GM21723 (cell line): ENCODE measurements around the gene RPS29.
"Not testable (repeated sequence)": the region's sequence is repeated elsewhere in the genome, so short reads cannot be mapped to it uniquely, and the experiment has no call there.

Source experiments
- ATAC-seq: cut with Tn5 transposase; IDR thresholded peaks from one replicate; pipeline ENCODE4 v1.9.1; 2021; ENCODE audit warnings: mild to moderate bottlenecking, moderate library complexity; ENCODE audit not compliant: unreplicated experiment

Gene RPS29

DNA sequence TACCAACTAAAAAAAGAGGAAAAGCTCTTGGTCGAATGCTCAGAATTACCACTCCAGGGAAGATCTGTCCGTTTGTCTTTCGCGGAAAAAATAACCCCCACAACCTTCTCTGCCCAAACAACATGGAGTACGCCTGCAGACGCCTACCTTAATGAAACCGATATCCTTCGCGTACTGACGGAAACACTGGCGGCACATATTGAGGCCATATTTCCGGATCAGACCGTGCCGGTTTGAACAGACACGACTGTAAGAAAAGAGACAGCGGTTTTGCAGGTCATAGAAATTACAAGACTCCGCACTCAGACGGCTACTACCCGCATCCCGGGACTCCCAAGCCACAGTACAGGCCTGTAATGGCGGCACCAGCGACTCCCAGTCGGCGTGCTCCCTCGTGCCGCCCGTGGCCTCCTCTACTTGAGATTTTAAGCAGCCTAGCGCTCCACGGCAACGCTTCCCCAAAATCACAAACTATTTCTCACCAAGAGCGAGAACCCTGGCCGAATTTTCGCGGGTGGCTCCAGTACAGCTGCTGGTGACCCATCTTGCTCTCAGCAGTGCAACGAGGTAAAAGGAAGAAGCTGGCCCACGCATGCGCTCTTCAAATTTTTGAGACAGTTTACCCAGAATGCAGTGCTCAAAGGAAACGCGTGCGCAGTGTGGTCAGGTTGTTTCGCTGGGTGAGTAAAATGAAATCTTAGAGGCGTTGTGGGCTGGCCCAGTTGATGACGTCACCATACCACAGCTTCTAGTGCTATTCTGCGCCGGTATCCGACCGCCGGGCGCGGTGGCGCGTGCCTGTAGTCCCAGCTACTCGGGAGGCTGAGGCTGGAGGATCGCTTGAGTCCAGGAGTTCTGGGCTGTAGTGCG lies at the start of gene RPS29:
Gene RPS29 (minus strand): TSS at position 578 of the 870 bp plus-strand sequence. CDS start 34 bp downstream, at position 544.
- peak; percentile 88 for ATAC-seq

DNA sequence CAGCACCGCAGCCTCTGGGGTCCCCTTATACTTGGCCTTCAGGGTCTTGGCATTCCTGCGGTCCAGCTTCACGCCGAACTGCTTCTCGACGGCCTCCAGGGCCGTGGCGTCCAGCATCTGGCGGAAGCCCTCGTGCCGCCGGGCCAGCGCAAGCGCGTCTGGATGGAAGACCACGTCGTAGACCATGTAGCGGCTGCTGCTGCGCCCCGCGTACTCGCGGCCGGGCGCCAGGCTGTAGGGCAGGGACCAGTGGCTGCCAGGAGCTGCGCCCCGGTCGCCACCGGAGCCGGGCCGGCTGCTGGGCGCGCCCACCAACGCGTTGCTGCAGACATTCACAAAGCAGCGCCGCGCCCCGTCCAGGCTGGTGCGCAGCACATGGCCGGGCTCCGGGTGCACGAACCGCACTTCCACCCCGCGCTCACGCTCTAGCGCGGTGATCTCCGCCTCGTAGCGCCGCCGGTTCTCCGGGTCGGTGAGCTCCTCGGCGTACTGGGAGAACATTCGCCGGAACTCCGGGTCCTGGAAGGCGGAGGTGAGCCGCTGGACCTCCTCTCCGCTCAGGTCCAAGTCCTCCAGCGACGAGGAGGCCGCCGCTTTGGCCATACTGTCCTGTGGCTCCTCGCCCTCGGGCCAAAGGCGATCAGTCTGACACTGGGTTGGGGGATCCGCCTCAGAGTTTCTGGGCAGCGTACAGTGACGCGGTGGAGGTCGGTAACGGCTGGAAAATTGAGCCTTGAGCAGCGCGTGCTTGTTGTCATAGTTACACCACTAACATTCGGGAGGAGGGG lies 48.6 kb upstream of the RPS29 start, which contains the start of gene DNAAF2:
Gene DNAAF2 (minus strand): TSS at position 698 of the 788 bp plus-strand sequence. CDS start 95 bp downstream, at position 603.
- peak; percentile 35 for ATAC-seq

GRCh38 chr14:49633640-49634546 lies 47.7 kb upstream of the RPS29 start:
- ATAC-seq: peak; percentile 77

- no peak for ATAC-seq
These were observed 38.0 kb upstream of the RPS29 start for GRCh38 chr14:49623941-49624839.

- no peak for ATAC-seq
These were observed 37.2 kb upstream of the RPS29 start for GRCh38 chr14:49623387-49623786.

- no peak for ATAC-seq
These were observed 35.9 kb upstream of the RPS29 start for GRCh38 chr14:49622022-49622607.

DNA sequence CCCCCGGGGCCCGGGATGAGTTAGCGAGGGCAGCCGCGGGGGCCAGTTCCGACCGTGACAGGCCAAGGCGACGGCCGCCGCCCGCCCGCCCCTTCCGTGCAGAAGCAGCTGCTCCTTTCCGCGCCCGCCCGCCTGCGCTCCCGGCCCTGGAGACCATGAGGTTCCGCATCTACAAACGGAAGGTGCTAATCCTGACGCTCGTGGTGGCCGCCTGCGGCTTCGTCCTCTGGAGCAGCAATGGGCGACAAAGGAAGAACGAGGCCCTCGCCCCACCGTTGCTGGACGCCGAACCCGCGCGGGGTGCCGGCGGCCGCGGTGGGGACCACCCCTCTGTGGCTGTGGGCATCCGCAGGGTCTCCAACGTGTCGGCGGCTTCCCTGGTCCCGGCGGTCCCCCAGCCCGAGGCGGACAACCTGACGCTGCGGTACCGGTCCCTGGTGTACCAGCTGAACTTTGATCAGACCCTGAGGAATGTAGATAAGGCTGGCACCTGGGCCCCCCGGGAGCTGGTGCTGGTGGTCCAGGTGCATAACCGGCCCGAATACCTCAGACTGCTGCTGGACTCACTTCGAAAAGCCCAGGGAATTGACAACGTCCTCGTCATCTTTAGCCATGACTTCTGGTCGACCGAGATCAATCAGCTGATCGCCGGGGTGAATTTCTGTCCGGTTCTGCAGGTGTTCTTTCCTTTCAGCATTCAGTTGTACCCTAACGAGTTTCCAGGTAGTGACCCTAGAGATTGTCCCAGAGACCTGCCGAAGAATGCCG lies 35.1 kb upstream of the RPS29 start:
- peak; percentile 30 for ATAC-seq

GRCh38 chr14:49620182-49621113 lies 34.3 kb upstream of the RPS29 start, which contains the start of the genes MGAT2 and RPL36AL:
TSS of gene MGAT2 (plus strand) at chr14:49620799. CDS start at chr14:49621269, 470 bp downstream.
TSS of gene RPL36AL (minus strand) at chr14:49620626. CDS start at chr14:49619104, 1,522 bp downstream.
- ATAC-seq: peak; percentile 91

DNA sequence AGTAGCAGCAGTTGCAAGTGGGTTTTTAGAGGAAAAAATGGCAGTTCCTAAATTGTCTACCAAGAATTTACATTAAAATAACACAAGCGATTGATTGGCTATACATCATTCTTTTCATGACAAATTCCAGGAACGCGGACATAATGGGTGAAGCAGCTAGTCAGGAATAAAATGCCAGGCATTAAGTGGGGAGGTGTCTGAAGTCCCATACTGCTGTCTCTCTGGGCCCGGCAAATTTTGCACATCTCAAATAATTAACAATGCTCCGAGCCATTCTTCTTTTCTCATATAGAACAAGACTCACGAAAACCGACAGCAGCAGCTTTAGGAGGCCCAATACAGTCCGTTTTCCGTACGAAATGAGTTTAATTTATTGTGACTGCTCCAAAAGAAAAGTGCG lies 33.5 kb upstream of the RPS29 start:
- no peak for ATAC-seq

GRCh38 chr14:49619273-49619672 lies 33.1 kb upstream of the RPS29 start:
- not testable (repeated sequence) for ATAC-seq

DNA sequence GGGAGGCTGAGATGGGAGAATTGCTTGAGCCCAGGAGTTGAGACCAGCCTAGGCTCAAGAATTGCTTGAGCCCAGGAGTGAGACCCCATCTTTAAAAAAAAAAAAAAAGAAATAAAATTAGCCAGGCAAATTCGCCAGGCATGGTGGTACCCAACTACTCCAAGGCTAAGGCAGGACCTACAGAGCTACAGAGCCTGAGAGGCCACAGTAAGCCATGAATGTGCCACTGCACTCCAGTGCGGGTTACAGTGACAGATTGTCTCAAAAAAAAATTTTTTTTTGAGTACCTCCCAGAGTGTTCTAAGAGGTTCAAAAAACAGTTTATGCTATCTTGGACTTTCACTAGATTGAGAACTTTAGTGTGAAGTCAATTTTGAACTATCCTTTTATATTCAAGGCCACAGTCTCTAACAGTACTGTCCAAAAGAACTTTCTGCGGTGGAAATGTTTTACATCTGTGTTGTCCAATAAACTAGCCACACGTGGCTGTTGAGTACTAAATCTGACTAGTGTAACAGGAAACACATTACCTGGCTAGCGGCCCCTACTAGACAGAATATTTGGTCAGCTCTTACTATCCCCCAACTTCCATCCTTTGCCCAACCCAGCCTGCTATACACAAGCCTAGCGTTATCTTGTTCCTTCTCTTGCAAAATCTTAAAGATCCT lies 31.8 kb upstream of the RPS29 start:
- ATAC-seq: no peak

- no peak for ATAC-seq
These were observed 29.6 kb upstream of the RPS29 start for GRCh38 chr14:49615776-49616175.

GRCh38 chr14:49614196-49614595 lies 28.0 kb upstream of the RPS29 start:
- ATAC-seq: no peak

DNA sequence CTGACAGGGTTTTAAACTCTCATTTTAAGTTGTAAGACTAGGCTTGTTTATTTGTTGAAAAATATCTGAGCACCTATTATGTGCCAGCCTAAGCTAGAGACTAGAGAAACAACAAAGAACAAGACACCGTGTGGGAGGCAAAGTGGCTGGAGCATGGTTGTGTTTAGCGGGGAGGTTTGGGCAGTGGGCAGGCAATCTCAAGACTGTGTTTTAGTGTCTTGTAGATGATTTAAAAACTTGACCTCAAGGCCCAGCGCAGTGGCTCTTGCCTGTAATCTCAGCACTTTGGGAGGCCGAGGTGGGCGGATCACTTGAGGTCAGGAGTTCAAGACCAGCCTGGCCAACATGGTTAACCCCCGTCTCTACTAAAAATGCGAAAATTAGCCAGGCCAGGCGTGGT lies 26.5 kb upstream of the RPS29 start:
- ATAC-seq: no peak

- no peak for ATAC-seq
These were observed 26.1 kb upstream of the RPS29 start for GRCh38 chr14:49612251-49612650.

DNA sequence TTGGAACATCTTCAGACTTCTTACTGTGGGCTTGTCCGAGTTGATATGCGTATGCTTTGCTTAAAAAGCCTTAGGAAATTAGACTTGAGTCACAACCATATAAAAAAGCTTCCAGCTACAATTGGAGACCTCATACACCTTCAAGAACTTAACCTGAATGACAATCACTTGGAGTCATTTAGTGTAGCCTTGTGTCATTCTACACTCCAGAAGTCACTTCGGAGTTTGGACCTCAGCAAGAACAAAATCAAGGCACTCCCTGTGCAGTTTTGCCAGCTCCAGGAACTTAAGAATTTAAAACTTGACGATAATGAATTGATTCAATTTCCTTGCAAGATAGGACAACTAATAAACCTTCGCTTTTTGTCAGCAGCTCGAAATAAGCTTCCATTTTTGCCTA lies 21.4 kb upstream of the RPS29 start:
- no peak for ATAC-seq
